GM18867 (cell line): ENCODE measurements around the gene PSMB3.
"Not testable (repeated sequence)": the region's sequence is repeated elsewhere in the genome, so short reads cannot be mapped to it uniquely, and the experiment has no call there.

Experiments used
- ATAC-seq: cut with Tn5 transposase; IDR thresholded peaks from one replicate; pipeline ENCODE4 v1.9.1; 2021; ENCODE audit warnings: mild to moderate bottlenecking, moderate library complexity; ENCODE audit not compliant: unreplicated experiment

Gene PSMB3

DNA sequence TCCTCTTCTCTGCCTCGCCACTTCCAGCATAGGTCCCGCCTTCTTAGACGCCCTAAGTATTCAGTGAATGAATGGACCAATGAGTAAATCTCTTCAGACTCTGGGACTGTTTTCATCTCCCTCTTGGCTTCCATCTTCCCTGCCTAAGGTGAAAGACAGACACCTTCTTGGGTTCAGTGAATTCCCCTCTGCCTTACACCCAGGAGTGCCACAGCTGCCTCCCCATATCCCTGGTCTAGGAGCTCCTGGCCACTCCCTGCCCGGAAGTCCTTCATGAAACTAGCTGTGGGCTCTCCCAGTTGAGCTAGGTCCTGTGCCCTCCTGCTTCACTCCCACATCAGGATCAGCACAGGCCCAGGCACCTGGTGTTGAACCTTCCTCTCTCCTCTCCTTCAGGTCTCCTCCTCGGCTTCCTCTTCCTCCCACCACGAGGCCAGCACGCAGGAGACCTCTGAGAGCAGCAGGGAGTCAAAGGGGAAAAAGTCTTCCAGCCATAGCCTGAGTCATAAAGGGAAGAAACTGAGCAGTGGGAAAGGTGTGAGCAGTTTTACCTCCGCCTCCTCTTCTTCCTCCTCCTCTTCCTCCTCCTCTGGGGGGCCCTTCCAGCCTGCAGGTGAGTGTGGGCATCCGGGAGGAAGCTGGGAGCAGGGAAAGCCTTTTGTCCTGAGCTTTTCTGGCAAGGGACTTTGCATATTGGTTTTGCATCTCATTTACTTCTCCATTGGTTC lies 37.2 kb upstream of the PSMB3 start:
- ATAC-seq, result no peak

DNA sequence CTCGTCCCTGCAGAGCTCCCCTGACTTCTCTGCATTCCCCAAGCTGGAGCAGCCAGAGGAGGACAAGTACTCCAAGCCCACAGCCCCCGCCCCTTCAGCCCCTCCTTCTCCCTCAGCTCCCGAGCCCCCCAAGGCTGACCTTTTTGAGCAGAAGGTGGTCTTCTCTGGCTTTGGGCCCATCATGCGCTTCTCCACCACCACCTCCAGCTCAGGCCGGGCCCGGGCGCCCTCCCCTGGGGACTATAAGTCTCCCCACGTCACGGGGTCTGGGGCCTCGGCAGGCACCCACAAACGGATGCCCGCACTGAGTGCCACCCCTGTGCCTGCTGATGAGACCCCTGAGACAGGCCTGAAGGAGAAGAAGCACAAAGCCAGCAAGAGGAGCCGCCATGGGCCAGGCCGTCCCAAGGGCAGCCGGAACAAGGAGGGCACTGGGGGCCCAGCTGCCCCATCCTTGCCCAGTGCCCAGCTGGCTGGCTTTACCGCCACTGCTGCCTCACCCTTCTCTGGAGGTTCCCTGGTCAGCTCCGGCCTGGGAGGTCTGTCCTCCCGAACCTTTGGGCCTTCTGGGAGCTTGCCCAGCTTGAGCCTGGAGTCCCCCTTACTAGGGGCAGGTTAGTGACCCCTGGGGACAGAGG lies 36.1 kb upstream of the PSMB3 start:
- no peak for ATAC-seq

DNA sequence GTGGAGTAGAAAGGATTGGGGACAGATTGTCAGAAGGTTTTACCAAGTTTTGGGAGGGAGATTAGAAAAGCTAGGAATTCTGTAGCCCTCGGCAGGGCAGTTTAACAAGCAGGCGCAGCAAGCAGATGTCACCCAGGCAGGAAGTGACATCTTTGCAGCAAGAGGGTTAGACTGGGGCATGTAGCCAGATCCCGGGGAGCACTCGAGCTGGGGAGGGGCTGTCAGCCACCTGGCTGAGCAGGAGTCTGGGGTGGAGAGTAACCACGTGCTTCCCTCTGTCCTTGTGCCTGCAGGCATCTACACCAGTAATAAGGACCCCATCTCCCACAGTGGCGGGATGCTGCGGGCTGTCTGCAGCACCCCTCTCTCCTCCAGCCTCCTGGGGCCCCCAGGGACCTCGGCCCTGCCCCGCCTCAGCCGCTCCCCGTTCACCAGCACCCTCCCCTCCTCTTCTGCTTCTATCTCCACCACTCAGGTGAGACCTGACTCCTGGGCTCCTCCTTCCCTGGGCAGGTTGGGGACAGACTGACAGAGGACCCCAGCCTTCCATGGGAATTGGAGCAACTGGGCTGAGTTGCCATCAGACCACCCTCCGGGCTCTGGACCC lies 35.3 kb upstream of the PSMB3 start:
- ATAC-seq, result no peak

DNA sequence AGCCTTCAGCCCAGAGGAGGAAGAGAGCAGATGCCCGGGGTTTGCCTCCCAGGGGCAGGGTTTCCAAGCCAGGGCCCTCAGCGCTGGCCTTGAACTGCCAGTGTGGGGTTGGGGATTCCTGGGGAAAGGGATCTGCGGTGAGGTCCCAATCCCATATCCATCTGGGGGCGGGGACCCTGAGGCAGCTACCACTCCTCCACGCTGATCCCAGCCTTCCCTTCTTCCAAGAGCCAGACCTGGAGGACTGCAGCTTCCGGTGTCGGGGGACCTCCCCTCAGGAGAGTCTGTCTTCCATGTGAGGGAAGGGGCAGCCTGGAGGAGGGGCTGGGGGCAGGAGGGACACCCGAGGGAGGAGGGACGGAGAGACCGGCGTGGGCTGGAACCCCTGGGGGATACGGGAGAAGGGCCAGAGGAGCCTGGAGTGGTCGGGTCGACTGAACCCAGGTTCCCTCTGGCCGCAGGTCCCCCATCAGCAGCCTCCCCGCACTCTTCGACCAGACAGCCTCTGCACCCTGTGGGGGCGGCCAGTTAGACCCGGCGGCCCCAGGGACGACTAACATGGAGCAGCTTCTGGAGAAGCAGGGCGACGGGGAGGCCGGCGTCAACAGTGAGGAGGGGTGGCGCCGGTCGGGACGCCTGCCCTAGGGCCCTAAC lies 33.1 kb upstream of the PSMB3 start:
- no peak for ATAC-seq

DNA sequence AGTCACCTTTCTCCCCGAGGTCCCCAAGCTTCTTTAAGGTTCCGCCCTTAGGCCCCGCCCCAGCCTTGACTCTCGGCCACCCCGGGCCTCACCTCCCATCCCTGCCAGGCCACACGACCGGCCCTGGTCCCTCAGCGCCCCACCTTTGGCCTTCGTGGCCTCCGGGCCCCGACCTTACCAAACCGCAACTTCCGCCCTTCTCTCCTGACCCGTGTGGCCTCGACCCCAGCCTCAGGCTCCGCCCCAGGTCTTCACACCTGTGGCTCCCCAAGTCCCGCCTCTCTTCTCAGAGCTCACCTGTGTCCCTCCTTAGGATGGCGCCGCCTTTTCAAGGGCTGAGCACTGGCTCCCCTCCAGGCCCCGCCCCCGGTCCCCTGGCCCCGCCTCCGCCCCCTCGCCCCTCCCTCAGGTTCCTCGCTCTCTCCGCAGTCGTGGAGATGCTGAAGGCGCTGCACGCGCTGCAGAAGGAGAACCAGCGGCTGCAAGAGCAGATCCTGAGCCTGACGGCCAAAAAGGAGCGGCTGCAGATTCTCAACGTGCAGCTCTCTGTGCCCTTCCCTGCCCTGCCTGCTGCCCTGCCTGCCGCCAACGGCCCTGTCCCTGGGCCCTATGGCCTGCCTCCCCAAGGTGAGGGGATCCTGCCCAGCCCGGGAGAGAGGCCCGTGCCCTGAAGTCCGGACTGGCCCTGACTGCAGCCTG lies 32.4 kb upstream of the PSMB3 start:
- no peak for ATAC-seq

DNA sequence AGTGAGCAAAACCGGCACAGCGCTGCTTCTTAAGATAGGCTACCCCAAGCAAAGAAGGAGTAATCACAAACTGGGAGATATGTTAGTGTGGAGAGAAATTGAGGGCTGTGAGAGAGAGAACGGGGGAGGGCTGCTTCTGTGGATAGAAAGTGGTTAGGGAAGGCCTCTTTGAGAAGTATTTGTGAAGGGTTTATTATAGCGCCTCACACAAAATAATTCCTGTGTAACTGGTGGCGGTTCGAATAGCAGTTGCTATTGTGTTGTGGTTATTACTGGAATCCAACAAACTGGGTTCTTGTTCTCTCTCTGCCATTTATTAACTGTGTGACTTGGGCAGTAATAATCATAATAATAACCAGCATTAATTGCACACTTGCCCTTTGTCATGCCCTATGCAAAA lies 31.6 kb upstream of the PSMB3 start:
- no peak for ATAC-seq

DNA sequence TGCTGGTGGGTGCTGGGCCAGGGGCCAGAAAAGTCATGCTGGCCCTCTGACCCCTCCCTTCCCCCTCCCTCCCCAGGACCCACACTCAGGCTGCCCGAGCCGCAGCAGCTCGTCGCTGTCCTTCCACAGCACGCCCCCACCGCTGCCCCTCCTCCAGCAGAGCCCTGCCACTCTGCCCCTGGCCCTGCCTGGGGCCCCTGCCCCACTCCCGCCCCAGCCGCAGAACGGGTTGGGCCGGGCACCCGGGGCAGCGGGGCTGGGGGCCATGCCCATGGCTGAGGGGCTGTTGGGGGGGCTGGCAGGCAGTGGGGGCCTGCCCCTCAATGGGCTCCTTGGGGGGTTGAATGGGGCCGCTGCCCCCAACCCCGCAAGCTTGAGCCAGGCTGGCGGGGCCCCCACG lies 30.7 kb upstream of the PSMB3 start:
- ATAC-seq, result no peak

DNA sequence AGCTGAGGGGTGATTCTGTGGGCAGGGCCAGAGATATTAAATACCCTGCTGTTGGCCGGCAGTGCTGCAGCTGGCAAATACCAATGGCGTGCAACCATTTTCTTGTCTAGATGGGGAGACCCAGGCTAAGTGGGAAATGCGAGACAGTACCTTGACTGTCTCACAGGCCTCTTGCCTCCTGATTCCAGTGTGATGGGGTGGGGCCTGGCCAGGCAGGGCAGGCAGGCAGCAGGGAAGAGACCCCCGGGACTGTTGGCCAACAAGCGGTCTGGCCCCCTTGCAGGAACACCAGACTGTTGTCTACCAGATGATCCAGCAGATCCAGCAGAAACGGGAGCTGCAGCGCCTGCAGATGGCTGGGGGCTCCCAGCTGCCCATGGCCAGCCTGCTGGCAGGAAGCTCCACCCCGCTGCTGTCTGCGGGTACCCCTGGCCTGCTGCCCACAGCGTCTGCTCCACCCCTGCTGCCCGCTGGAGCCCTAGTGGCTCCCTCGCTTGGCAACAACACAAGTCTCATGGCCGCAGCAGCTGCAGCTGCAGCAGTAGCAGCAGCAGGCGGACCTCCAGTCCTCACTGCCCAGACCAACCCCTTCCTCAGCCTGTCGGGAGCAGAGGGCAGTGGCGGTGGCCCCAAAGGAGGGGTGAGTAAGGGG lies 28.1 kb upstream of the PSMB3 start:
- ATAC-seq, result no peak

DNA sequence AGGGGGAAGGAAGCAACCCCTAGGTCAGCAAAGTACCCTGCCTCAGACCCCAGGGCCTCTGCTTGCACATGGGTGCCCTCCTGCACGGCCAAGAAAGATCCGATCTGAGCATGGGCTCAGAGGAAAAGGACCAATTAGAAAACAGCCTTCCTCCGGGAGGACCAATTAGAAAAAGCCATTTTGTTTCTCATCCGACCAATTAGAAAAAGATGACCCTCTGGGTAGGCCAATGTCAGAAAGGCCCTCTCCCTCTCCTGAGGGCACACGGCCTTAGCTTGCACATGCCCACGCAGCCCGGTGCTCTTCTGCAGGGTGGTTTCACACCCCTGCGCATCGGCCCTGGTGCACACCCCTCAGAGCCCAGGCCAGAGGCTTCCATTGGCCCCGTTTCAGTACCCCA lies 27.5 kb upstream of the PSMB3 start:
- no peak for ATAC-seq

DNA sequence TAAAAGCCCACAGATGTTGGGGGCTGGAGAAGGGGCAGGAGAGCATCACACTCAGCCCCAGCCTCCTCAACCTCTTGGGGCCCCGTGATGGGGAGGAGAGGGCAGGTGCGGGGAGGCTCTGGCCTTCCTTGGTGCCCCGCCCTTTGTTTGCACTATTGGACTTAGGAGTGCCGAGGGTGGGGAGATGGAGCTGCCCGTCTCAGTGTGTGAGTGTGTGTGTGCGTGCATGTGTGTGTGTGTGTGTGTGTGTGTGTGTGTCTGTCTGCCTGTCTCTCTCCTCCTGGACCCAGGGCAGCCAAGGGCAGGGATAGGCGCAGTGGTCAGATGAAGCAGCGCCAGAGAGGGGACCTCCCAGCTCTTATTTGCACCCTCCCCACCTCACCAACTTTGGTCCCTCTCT lies 26.4 kb upstream of the PSMB3 start:
- ATAC-seq, result not testable (repeated sequence)

DNA sequence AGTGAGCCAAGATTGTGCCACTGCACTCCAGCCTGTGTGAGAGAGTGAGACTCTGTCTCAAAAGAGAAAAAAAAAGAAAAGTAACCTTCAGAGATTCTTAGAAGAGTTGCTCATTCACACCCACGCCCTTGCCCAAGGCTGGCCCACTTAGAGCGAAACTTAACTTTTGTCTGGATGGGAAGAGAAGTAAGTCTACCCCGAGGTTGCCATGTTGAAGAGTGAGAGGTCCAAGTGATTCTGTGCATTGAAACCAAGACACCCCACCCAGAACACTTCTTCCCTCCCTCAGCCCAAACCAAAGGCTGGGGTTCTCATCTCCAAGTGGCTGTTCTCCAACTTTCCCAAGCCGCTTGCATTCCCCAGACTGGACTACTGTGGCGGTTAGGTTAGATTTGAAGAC lies 24.8 kb upstream of the PSMB3 start:
- no peak for ATAC-seq

DNA sequence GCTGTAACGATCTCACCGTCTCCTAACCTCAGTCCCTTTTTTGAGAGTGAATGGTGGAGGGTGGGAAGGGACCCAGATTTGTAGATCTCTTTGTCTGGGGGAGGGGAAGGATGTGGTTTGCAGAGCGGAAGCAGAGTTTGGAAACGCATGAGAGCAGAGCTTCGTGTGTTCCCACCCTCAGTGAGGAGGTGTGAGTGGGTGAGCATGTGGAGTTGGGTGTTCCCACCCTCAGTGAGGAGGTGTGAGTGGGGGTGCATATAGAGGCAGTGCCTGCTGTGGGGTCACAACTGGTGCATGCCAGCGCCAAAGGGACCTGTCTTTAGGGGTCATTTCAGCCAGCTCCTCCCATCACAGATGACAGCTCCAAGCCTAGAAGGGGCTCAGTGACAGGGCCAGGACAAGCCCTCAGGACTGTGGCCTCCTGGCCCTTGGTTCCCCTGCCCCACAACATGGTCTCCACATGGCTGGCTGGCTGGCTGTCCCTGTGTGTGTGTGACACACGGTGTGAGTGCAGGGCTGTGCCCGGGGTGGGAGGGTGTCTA lies 24.2 kb upstream of the PSMB3 start:
- no peak for ATAC-seq

DNA sequence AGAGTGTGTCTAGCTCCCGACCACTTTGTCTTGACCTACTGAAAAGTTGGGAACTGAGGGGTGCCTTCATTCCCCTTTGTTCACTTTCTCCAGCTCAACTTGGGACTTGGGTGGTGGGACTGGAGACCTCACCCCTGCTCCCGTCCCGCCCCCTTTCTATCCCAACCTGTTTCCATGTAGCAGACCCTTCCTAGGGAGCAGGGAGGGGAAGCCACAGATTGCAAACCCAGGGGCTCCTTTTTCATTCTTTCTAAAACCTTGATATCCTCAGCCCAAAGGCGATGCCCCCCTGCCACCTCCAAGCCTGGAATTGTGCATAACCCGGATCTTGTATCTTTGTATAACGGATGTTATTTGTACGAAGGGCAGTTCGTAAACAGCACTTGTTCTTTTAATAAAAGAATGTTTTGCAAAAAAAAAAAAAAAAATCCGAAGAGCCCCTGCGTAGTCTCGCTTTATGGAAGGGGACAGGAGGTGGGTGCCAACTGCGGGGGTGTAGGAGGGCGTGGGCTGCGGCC lies 23.1 kb upstream of the PSMB3 start:
- no peak for ATAC-seq

DNA sequence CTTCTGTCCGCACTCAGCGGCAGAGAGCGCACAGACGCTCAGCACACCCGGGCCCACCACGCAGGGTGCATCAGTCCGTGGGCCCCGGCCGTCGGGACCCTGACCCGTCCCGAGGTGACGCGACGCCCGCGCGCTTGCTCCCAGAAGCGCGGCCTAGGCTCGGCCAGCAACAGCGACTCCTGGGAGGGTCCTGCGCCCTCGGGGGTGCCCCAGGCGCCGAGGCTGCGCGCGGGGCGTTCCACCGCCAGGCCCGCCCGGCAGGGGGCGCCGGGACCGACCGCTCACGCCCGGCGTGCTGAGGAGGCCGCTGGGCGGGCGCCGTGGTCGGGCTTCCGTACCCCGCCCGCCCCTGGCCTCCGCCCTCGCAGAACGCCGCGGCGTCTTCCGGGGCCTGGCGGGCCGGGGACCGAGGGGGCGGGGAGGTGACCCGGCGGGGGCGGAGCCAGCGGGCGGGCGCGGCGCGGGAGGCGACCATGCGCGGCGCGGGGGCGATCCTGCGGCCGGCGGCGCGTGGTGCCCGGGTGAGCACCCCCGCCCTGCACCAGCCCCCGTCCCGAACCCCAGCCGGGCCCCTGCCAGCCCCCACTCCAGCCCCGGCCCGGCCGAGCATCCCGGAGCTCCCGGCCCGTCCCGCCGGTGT lies 22.5 kb upstream of the PSMB3 start, which contains the start of gene CISD3:
TSS of gene CISD3 (plus strand) at position 456 of the 640 bp plus-strand sequence. CDS start at position 474, 18 bp downstream.
- peak; percentile 79 for ATAC-seq

DNA sequence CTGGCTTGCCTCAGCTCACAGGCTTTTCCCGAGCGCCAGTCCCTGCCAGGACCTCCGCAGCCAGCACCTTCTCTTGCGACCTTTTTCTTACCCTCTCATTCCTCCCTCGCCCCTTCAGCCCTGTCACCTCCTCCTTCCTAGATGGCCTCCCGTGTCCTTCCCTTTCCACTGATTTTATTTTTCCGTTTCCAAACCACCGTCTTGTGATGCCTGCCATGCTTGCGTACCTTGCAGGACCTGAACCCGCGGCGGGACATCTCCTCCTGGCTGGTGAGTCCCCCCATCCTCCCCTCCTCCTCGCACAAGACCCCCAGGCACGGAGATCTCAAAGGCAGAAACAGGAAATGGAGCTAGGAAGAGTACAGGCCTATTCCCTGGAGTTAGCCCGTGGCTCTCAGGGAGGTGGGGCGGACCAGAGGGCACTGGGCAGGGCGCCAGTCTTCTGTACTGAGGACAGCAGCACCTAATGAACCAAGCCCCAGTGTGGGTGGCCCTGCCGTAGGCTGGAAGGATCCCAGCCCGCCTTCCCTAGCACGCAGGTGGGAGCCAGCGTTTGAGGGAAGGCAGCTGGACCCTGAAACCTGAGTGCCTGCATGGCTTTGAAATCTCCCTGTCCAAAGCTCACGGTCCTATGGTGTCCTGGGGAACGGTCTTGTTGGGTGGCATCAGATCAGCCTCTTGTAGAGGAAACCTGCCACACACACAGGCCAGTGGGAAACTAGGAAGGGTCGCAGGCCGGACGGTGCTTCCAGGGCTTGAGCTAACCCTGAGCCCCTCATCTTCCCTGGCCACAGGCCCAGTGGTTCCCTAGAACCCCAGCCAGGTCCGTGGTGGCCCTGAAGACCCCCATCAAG lies 21.8 kb upstream of the PSMB3 start:
- no peak for ATAC-seq

DNA sequence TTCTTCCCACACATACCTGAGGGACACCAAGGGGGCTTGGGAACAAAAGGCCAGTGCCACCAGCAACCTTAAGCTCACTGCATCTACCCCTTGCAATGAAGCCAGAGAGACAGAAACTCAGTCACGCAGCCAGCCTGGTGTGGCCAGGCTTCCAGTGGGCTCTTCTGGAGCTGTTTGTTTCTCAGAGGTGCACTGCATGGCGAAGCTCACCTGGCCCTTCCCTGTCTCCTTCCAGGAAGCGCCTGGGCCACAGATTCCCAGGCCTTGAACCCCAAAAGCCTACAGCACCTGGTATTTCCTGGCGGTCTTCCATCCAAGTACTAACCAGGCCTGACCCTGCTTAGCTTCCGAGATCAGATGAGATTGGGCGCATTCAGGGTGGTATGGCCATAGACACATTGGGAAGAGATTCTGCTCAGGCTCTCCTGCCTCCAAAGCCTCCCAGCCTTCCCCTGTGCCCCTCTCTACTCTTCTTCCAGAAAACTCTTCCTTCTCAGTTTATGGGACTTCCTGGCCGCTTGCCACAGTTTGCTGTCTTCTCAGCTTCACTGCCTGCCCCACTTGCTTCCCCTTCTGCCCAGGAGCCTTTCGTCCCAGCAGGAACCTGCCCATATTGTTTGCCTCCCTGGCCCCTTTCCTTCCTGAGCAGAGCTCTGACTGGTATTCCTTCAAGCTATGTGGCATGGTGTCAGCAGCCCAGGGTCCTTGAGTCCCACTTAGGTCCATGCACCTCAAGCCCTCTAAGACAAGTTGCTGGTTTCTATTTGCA lies 20.8 kb upstream of the PSMB3 start:
- ATAC-seq, result no peak

DNA sequence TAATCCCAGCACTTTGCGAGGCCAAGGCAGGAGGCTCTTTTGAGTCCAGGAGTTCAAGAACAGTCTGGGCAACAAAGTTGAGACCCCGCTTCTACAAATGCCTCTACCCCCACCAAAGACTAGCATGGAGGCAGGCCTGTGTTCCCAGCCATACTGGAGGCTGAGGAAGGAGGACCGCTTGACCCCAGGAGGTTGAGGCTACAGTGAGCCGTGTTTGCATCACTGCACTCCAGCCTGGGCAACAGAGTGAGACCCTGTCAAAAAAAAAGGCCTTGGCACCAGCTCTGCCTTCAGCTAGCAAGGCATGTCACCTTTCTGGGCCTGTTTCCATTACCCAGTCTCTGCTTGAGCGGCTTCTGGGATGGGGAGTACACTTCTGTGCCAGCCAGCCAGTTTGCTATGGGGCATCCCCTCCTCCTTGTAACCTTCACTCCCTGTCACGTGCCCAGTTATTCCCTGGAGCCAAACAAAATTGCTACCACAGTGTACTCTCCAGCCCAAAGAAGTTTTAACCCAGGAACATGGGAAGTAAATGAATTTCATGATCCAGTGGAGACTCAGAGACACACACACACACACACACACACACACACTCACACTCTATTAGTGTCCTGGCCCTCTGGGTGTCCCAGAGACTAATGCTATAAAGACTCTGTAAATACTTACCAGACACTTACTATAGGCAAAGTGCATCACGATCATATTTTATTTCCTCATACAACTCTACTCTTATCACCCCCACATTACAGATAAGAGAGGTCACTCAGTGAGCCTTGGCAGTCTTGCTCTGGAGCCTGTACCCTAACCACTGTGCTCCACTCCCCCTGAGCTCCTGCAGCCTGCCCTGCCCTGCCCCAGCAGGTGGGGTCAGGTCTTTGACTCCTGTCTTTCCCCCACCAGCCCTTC lies 19.9 kb upstream of the PSMB3 start:
- no peak for ATAC-seq
